ENCODE results near the gene TSPAN4. TPM values are rescaled to one million over a fixed set of nuclear protein-coding genes. Genes with fewer than 3 reads are reported as not detected.

The TSPAN4 gene
- total RNA-seq, 2 donors from 2014 or later = 48.8 to 94.9 TPM

GRCh38 chr11:909406-909805 lies 66.8 kb downstream of the TSPAN4 start:
- Histone ChIP-seq H3K36me3 (no peaks in the 10 kb centered on the region), H3K9me3 (no peaks in the 10 kb centered on the region), H3K27me3 (replicated peaks; ENCODE audit: insufficient read depth) (no peaks in the 10 kb centered on the region), H3K27ac (no peak overlapping the region), H3K4me3 (no peak overlapping the region), H3K4me1 (replicated peaks) (no peaks in the 10 kb centered on the region)
- no peak for DNase-seq (ENCODE audit: low spot score)
- 85% methylated on average over 11 of the region's 11 CpGs for WGBS
- intact Hi-C loops (cut with DNase I) = no loop called here
- no peak for TF ChIP-seq CTCF (IDR thresholded peaks at IDR 0.05)
- no peak for TF ChIP-seq POLR2A (IDR thresholded peaks at IDR 0.05)
- no peak for TF ChIP-seq POLR2AphosphoS5 (IDR thresholded peaks at IDR 0.05)

- WGBS = 2% methylated on average over 30 of the region's 38 CpGs
- Histone ChIP-seq H3K27ac (peak overlapping the region; percentile 88), H3K9me3 (no peaks in the 10 kb centered on the region), H3K4me3 (peak overlapping the region; percentile 86 to 90), H3K4me1 (replicated peaks) (no peaks in the 10 kb centered on the region), H3K36me3 (no peaks in the 10 kb centered on the region), H3K27me3 (replicated peaks; ENCODE audit: insufficient read depth) (no peaks in the 10 kb centered on the region)
- no peak for DNase-seq (ENCODE audit: low spot score)
- intact Hi-C loops (cut with DNase I) = loop anchor here (5.0 kb wide), 1 partner anchor 63 kb away; no protein-coding TSS in a partner anchor
- TF ChIP-seq CTCF (IDR thresholded peaks at IDR 0.05) (no peak), POLR2A (IDR thresholded peaks at IDR 0.05) (no peak), POLR2AphosphoS5 (IDR thresholded peaks at IDR 0.05) (no peak)
Measured at GRCh38 chr11:910044-910588, 67.5 kb downstream of the TSPAN4 start.

- Histone ChIP-seq H3K9me3 (no peaks in the 10 kb centered on the region), H3K4me3 (peak within 1 kb of the TSS; percentile 86 to 90), H3K27ac (peak within 1 kb of the TSS; percentile 88), H3K4me1 (replicated peaks) (no peaks in the 10 kb centered on the region), H3K36me3 (no peaks in the 10 kb centered on the region), H3K27me3 (replicated peaks; ENCODE audit: insufficient read depth) (no peaks in the 10 kb centered on the region)
- peak; percentile 84 for DNase-seq (ENCODE audit: low spot score)
- peak; percentile 72 for TF ChIP-seq POLR2AphosphoS5 (IDR thresholded peaks at IDR 0.05)
- TF ChIP-seq CTCF (IDR thresholded peaks at IDR 0.05) = no peak
- WGBS = under 1% methylated on average over 47 of the region's 59 CpGs
- intact Hi-C loops (cut with DNase I) = loop anchor here (5.0 kb wide), 1 partner anchor 63 kb away; no protein-coding TSS in a partner anchor
Measured at GRCh38 chr11:910589-911030, 68.0 kb downstream of the TSPAN4 start, which contains the start of gene CHID1. Gene CHID1 (minus strand): TSS chr11:910810. CDS start chr11:904816, 5,994 bp downstream.

GRCh38 chr11:911031-911889 lies 68.6 kb downstream of the TSPAN4 start:
- no peaks in the 10 kb centered on the region for H3K27me3 ChIP-seq (replicated peaks; ENCODE audit: insufficient read depth)
- H3K9me3 ChIP-seq = no peaks in the 10 kb centered on the region
- TF ChIP-seq CTCF (IDR thresholded peaks at IDR 0.05) (no peak), POLR2AphosphoS5 (IDR thresholded peaks at IDR 0.05) (no peak), POLR2A (IDR thresholded peaks at IDR 0.05) (peak; percentile 5)
- intact Hi-C loops (cut with DNase I) = loop anchor here (5.0 kb wide), 1 partner anchor 64 kb away; no protein-coding TSS in a partner anchor
- H3K36me3 ChIP-seq = no peaks in the 10 kb centered on the region
- peak overlapping the region; percentile 88 for H3K27ac ChIP-seq
- no peak for DNase-seq (ENCODE audit: low spot score)
- peak overlapping the region; percentile 86 to 90 for H3K4me3 ChIP-seq
- H3K4me1 ChIP-seq (replicated peaks) = no peaks in the 10 kb centered on the region
- 6% methylated on average over 36 of the region's 68 CpGs for WGBS
